ENCODE measurements around the gene PRKCD. TPM values are rescaled to one million over a fixed set of nuclear protein-coding genes. Genes with fewer than 3 reads are reported as not detected.
"Not testable (repeated sequence)": the region's sequence is repeated elsewhere in the genome, so short reads cannot be mapped to it uniquely, and the experiment has no call there.

PRKCD gene
- total RNA-seq, 2 experiments from 2014 or later, result 20.6 to 21.4 TPM

DNA sequence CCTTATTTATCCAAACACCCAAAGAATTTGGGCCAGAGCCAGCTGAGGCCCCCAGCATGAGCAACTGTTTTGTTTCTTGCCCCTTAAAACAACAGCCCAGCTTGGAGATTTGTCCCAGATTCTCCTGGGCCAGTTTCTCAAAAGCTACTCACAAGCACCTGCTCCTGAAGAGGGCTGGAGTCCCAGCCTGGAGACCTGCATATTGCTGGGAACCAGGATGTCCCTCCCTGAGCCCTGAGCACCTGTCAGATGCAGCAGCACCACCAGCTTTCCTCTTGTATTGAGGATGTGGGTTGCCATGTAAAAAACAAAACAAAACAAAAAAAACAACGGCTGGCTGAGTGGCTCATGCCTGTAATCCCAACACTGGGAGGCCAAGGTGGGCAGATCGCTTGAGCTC lies 23.8 kb upstream of the PRKCD start:
- POLR2A ChIA-PET, result no interaction called here

DNA sequence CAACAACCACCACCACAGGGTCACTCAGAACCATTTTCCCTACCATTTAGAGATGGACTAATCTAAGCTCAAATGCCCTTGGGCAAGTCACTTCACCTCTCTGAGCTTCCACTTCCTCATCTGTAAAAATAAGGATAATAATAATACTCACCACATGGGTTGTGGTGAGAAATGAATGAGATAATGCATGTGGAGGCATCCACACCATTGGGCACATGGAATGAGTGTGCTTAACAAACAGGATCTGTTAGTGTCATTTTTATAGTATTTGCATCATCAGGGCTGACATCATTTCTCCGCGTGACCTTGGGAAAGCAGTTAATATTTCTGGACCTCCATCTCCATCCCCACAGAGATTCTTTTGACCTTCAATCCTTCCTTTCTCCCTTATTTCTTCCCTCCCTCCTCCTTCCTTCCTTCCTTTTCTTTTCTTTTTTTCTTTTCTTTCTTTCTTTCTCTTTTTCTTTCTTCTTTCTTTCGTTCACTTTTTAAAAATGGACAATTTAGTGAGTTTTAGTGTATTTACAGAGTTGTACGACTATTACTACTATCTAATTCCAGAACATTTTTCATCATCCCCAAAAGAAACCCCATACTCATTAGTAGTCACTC lies 23.1 kb upstream of the PRKCD start:
- ChIA-PET CTCF (interaction anchor here (8.0 kb wide), 1 partner anchor 58 kb away, joined by 60 read pairs; no protein-coding TSS in a partner anchor), POLR2A (no interaction called here)

More for the DNA sequence above, 23.8 kb upstream of the PRKCD start:
- CTCF ChIA-PET, result interaction anchor here (1.1 to 8.0 kb wide), 2 partner anchors 30 to 59 kb away, joined by 3 to 60 read pairs; no protein-coding TSS in a partner anchor

DNA sequence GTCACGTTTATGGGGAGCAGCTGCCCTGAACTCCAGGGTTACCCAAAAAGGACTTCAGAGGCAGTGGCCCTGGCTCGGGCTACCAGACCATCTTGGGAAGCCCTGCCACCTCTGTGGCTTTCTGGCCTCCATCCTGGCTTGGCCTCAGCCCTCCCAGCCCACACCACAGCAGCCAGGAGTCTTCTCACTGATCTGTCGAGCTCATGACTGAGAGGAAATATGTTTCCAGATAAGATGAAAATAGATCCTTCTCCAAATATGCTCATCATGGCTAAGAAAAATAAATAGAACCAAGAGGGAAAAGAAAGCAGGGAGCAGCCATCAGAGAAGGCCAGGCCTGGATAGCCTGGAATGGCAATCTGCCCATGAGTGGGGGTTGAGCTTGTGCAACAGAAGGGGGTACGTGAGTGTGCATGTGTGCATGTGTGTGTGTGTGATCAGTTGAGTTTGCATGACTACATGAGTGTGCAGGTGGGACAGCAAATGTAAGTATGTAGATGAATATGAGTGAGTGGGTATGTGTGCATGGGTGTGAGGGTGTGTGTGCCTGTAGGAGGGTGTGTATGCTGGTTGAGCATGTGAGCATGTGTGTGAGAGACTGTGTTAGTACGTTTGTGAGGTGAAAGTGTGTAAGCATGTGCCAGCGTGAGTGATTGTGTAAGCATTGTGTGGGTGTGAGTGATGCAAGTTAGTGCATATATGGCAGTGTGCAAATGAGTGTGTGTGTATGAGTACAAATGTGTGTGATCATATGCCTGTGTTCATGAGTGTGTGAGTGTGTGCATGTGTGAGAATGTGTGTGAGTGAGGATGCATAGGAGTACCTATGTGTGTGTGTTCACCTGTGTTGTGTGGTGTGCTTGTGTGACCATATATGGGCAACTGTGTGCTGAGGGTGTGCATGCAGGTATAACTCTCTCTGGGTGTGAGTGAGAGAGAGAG lies 20.8 kb upstream of the PRKCD start:
- CTCF ChIA-PET, result interaction anchor here (1.4 to 1.7 kb wide), 2 partner anchors 56 kb away, joined by 5 to 6 read pairs; no protein-coding TSS in a partner anchor
- POLR2A ChIA-PET, result no interaction called here

DNA sequence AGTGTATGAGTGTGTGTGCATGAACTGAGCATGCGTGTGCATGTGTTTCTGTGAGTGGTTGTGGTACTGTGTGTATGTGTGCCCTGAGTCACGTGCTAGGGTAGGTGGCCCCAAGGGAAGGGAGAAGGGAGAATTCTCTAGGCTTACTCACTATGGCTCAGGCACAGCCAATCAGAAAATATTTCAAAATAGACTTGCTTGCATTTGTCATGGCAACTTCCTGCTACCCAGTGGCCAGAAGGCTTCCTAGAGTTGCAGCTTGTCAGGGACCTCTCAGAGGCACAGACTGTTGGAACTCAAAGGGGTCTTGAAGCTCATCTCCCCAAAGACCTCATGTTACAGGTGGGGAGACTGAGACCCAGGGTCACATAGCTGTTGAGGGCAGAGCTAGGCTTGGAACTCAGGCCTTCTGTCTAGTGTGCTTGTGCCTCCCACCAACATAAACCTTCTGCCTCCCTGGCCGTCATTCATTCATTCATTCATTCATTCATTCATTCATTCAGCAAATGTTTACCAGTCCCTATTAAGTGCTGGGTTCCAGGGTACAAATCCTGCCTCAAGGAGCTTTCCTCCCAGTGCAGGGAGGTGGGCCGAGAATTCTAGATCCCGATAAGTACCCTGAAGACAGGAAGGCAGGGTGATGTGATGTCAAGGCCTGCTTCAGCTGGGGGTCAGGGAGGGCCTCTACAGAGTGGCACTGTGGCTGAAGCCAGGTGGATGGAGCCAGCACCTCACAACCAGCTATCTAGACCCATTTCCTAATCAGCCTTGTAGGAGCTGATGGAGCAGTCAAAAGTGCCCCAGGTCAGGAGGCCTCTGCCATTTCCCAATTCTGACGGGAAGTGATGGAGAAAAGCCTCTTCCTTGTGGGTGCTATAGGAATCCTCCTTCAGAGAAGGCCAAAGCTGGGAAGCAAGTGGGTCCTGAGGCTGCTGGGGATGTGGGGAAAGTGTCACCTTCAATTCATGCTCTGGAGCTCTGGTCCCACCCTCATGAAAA lies 19.9 kb upstream of the PRKCD start:
- POLR2A ChIA-PET, result no interaction called here
- CTCF ChIA-PET, result interaction anchor here (0.7 to 1.4 kb wide), 2 partner anchors 55 to 373 kb away, joined by 4 to 6 read pairs; no protein-coding TSS in a partner anchor

DNA sequence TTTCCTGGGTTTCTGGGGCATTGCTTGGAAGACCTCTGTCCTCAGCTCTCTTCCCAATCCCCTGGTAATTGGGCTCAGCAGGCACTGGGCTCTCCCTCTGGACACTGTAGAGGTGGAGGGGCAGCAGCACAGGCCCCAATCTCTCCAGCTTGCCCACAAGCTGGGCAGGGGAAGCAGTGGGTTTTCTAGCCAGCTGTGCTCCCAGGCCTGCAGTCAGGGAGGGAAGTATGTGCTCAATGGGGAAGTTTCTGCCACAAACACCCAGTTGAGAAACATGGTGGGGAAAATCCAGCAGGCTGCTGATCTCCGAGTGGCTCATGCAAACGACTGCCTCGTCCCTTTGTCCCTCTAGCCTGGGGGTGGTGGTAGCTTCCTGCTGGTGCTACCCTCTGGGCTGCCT lies 18.0 kb upstream of the PRKCD start:
- ChIA-PET POLR2A (no interaction called here), CTCF (no interaction called here)

DNA sequence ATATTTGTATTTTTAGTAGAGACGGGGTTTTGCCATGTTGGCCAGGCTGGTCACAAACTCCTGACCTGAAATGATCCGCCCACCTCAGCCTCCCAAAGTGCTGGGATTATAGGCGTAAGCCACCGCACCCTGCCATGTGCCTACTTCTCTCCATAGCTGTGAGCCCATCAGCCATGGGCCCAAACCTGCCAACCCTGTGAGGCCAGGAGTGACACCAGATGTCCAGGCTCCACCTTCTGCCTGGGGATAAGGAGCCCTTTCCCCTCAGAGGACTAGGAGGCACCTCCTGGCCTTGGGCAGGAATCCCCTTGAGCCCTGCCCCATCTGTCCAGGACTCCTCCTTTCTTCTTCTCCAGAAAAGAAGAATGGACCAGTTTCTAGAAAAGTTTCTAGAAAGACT lies 16.6 kb upstream of the PRKCD start:
- ChIA-PET CTCF (interaction anchor here (0.6 to 1.4 kb wide), 3 partner anchors 9 to 52 kb away, joined by 3 to 5 read pairs (median 4); no protein-coding TSS in a partner anchor), POLR2A (no interaction called here)

DNA sequence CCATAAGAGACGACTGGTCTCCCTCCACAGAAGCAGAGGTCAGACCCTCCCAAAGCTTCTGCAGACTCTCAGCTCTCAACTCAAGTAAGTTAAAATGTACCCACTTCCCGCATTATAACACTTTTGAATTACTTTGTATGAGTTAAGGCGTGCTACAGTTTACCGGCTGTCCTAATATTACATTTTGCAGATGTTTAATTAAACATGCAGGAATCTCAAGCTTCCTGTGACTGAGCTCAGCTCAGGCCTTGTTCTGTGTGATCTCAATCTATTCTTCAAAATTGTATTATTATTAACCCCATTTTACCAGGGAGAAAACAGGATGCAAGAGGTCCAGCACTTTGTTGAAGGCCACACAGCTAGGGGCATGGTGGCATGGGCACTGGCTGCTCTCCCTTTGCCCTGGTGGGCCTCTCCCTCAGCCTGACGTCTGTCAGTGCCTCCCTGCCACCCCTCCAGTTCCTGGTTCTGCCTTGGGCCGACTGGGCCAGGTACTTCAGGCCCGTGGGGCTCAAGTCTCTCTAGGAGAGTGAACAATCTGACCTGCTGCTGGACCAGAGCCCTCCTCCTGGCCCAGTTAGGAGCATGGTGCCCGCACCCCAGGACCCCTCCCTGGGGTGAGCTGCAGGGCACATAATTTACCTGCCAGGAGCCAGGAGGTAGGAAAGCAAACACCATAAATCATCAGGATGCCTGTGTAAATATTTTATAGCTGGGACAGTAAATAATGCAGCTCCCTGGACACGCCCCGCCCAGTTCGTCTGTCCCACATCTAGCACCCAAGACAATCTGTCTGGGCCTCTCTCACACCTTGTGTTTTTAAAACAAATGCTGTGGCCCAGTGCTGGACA lies 15.9 kb upstream of the PRKCD start:
- POLR2A ChIA-PET, result no interaction called here

DNA sequence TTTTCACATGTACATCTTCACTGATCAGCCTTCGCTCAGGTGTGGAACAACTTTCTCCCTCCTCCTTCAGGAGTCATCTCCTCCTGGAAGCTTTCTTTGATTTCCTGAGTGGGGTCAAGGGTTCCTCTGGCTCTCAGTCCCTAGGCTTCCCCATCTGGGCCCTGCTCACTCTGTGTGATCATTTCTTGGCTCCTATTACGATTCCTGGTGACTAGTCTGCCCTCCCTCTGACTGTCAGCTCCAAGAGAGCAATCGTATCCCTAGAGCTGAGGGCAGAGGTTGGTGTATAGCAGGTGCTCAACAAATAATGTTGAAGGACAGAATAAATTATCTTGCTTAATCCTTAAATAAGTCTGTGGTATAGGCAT lies 15.3 kb upstream of the PRKCD start:
- CTCF ChIA-PET, result interaction anchor here (1.0 kb wide), 1 partner anchor 50 kb away, joined by 3 read pairs; no protein-coding TSS in a partner anchor
- POLR2A ChIA-PET, result no interaction called here

More for the DNA sequence above, 15.9 kb upstream of the PRKCD start:
- CTCF ChIA-PET, result interaction anchor here (1.0 to 1.4 kb wide), 3 partner anchors 11 to 51 kb away, joined by 3 to 5 read pairs (median 3); no protein-coding TSS in a partner anchor

DNA sequence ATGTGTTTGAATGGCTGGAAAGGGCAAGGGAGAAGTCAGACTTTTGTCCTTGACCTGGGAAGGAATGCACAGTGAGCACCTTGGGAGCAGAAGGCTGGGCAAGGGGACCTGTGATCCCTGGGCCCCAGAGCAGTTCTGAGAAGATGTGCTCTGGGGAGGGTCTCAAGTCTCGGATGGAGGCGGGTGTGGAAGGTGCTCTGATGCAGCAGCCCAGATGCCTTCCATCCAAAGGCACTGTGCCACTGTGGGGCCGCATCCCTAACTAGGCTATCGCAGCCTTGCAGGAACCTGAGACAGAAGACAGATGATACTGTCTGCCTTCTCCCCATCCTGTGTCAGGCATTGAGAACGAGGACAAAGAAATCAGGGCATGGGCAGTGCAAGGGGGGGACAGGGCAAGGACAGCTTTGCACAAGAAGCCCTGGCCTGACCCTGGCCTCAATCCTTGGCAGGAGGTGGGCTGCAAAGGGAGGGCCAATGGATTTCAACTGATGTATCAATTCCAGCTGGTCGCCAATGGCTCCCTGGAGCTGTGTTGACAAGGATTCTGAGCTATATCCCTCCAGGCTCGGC lies 14.6 kb upstream of the PRKCD start:
- ChIA-PET POLR2A (no interaction called here), CTCF (interaction anchor here (1.1 kb wide), 1 partner anchor 11 kb away, joined by 3 read pairs; no protein-coding TSS in a partner anchor)

DNA sequence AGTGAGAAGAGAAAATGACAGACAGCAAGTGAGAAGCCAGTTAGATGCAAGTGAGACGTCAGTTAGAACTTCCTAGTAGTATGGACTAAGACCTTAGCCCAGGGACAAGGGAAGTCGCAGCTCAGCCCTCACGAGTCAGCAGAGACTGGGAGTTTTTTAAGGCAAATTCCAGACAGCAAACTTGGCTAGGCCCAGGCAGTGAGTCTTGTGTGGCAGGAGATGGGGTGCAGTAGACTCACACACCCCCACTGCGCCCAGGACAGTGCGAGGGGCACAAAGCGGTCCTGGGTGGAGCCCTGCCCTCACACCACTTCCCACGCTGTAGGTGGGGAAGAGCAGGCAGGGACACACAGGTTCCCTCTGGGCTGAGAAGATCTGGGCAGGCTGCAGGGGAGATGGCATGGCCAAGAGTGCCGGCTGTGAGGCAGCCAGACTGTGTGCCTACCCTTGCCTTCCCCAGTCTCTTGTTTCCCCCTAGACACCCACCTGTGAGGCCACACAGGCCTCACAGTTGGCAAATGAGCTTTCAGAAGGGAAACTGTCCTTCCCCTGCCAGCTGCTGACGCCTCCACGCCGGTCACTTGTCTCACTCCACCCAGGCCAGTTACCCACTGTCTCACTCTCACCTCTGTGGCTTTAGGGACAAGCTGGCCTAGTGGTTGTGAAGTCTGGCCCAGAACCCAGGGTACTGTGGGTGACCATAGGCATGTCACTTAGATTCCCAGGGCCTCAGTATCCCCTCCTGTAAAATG lies 13.7 kb upstream of the PRKCD start:
- ChIA-PET CTCF (interaction anchor here (1.1 kb wide), 1 partner anchor 11 kb away, joined by 3 read pairs; no protein-coding TSS in a partner anchor), POLR2A (no interaction called here)

DNA sequence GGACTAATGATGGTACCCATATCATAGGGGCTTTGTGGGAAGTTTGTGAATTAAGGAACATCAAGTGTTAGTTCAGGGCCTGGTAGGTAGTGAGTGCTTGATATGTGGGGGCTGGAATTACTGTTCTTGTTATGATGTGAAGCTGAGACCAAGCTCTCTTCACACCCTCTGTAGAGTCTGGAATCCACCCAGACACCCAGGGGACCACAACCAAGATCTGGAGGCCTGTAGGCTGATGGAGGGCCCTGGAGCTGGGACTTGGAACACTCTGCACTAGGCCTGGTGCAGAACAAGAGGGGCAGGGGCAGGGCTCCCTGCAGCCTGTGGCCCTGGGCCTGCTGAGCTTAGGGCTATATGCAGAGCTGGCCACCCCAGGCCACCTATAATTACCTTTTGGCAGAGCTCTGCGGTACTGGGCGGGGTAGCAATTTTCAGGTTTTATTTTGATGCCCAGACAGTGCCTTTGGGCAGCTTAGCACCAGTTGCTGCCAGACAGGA lies 13.1 kb upstream of the PRKCD start:
- ChIA-PET POLR2A (no interaction called here), CTCF (interaction anchor here (0.7 kb wide), 1 partner anchor 72 kb away, joined by 5 read pairs; no protein-coding TSS in a partner anchor)

DNA sequence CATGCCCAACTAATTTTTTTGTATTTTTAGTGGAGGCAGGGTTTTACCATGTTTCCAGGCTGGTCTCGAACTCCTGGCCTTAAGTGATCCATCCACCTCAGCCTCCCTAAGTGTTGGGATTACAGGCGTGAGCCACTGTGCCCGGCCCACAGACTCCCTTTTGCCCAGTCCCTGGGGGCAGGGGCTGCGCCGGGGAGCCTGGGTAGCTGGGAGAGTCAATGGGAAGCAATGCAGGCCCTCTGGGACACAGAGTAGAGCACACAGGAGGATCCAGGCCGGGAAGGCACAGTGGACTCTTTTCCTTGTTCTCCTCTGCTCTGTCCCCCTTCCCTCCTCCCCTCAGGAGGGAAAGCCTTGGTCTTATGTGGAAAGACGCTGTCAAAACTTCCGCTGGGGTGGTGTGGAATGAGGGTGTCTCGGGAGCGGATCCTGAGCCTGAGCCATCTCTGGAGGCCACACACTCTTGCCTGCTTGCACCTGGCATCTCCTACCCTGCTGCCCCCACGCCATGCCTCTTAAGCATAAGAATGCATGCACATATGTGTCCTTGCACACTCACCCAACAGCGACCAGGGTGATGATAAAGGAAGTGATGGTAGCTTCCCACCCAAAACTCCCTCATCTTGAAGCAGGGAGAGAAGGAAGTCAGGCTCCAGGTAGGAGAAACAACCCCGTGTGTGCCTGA lies 11.9 kb upstream of the PRKCD start:
- CTCF ChIA-PET, result no interaction called here
- POLR2A ChIA-PET, result no interaction called here

DNA sequence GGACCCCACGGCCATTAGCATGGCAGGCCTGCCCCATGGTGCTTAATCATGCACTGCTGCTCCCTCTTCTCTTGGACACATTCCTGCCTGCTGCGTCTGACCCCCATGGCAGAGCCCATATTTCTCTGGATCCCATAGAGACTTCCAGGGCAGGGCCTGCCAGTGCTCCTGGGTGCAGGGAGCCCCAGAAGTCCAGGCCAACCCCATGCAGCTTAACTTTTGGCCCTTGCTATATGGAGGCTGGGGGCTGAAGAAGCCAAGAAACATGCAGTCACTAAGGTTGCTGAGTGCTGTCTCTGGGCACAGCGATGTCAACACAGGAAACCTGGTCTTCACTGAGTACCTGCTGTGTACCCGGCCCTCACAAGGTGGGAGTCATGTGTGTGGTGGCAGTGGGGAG lies 11.3 kb upstream of the PRKCD start:
- ChIA-PET POLR2A (no interaction called here), CTCF (interaction anchor here (1.1 kb wide), 1 partner anchor 27 kb away, joined by 4 read pairs; no protein-coding TSS in a partner anchor)

DNA sequence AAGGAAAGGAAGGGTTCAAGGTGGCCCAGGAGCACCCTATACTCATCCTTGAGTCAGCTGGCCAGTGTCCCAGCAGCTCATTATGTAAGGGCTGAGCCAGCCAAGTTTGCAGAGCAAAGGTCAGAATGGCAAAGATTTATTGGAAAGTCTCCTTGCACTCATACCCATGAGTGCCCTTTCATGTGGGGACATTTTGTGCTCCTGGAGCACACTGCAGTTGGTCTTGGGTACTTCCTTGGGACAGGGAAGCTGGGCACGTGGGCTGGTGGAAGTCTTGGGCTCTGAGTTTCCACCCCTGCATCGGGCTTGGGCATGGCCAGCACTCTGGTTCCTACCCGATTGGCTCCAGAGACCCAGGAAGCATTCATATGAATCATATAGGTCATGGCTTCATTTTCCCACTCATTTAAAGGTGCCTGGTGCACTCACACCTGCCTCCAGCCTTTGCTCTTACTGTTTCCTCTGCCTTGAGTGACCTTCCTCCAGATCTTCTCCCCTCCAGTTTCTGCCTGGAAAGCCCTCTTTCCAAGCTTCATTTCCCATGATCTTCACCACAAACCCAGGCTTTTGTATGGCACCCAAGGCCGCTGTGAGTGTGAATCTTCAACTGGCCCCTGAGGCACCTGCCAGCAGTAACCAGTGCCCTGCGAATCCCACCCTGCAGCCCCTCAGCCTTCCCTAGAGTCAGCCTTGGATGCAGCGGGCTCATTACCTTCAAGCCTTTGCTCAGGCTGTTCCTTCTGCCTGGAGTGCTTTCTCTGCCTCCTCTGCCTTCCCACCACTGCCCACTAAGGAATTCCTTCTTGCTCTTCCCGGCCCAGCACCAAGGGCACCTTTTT lies 10.5 kb upstream of the PRKCD start:
- POLR2A ChIA-PET, result no interaction called here
- CTCF ChIA-PET, result interaction anchor here (1.0 to 1.1 kb wide), 2 partner anchors 9 to 28 kb away, joined by 3 to 4 read pairs; no protein-coding TSS in a partner anchor

DNA sequence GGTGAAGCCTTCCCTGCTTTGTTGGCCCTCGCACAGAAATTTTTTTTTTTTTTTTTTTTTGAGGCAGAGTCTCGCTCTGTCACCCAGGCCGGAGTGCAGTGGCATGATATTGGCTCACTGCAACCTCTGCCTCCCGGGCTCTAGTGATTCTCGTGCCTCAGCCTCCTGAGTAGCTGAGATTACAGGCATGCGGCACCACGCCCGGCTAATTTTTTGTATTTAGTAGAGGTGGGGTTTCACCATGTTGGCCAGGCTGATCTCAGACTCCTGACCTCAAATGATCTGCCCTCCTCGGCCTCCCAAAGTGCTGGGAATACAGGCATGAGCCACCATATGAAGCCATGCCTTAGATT lies 9.9 kb upstream of the PRKCD start:
- POLR2A ChIA-PET, result not testable (repeated sequence)
- CTCF ChIA-PET, result interaction anchor here (0.9 to 1.0 kb wide), 2 partner anchors 9 to 45 kb away, joined by 3 read pairs; no protein-coding TSS in a partner anchor

DNA sequence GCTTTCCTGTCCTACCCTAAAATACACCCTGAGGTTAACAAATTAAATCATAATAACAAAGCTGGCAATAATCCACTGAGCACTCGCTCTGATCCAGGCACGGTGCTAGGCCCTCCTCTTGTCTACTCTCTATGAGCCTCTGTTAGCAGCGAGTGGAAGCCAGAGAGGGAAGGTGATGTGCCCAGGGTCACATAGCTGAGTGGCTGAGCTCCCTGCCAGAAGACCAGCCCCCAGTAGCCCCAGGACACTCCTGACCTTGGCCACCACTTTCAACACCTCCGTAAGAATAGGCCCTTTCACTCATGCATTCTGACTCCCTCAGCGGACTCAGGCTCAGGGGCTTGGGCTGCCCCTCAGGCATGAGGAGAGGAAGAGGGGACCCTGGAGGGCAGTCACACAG lies 9.5 kb upstream of the PRKCD start:
- ChIA-PET POLR2A (no interaction called here), CTCF (interaction anchor here (0.9 kb wide), 1 partner anchor 45 kb away, joined by 3 read pairs; no protein-coding TSS in a partner anchor)

All from activated CD8-positive, alpha-beta memory T cell treated with anti-CD3 and anti-CD28 coated beads for 36 hours (primary cell).